ENCODE data around the gene PARP11.

The PARP11 gene

GRCh38 chr12:3802721-3803120 is 70.5 kb downstream of the PARP11 start:
- in situ Hi-C loops (cut with HindIII; ENCODE audit: low sequenced_read_pairs): loop anchor here (25.0 kb wide), 1 partner anchor 440 kb away; no protein-coding TSS in a partner anchor
- no peak overlapping the region for H3K4me3 ChIP-seq (ENCODE audit: low read depth, low read length)
- TF ChIP-seq, protein P1, sequence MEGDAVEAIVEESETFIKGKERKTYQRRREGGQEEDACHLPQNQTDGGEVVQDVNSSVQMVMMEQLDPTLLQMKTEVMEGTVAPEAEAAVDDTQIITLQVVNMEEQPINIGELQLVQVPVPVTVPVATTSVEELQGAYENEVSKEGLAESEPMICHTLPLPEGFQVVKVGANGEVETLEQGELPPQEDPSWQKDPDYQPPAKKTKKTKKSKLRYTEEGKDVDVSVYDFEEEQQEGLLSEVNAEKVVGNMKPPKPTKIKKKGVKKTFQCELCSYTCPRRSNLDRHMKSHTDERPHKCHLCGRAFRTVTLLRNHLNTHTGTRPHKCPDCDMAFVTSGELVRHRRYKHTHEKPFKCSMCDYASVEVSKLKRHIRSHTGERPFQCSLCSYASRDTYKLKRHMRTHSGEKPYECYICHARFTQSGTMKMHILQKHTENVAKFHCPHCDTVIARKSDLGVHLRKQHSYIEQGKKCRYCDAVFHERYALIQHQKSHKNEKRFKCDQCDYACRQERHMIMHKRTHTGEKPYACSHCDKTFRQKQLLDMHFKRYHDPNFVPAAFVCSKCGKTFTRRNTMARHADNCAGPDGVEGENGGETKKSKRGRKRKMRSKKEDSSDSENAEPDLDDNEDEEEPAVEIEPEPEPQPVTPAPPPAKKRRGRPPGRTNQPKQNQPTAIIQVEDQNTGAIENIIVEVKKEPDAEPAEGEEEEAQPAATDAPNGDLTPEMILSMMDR (IDR thresholded peaks at IDR 0.05; ENCODE audit: low read depth, low read length): no peak
- no peak for DNase-seq (ENCODE audit: low read depth, low spot score)

GRCh38 chr12:3797531-3798048 is 75.6 kb downstream of the PARP11 start:
- in situ Hi-C loops (cut with HindIII; ENCODE audit: low sequenced_read_pairs): no loop called here
- no peak overlapping the region for H3K4me3 ChIP-seq (ENCODE audit: low read depth, low read length)
- TF ChIP-seq, protein P1 (IDR thresholded peaks at IDR 0.05; ENCODE audit: low read depth, low read length): no peak
- DNase-seq (ENCODE audit: low read depth, low spot score): no peak

GRCh38 chr12:3795492-3796133 is 77.6 kb downstream of the PARP11 start:
- no peak overlapping the region for H3K4me3 ChIP-seq (ENCODE audit: low read depth, low read length)
- no peak for DNase-seq (ENCODE audit: low read depth, low spot score)
- in situ Hi-C loops (cut with HindIII; ENCODE audit: low sequenced_read_pairs): no loop called here
- TF ChIP-seq, protein P1 (IDR thresholded peaks at IDR 0.05; ENCODE audit: low read depth, low read length): no peak

DNA sequence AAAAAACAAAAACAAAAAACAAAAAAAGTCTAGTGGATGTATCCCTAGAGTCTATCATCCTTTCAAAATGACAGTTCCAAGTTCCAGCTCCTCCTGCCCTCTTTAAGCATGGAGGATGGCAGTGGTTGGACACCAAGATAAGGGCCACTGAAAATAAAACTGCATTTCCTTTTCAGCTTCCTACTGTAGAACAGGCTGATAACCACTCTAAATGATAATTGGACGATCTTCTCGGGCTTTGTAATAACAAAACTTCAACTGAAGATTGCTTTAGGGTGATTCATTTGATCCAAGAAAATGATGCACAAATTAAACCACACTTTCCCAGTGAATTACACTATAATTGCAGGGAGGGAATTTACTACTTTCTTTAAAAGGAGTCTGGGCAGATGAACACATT is 78.1 kb downstream of the PARP11 start:
- TF ChIP-seq, protein P1 (IDR thresholded peaks at IDR 0.05; ENCODE audit: low read depth, low read length): no peak
- DNase-seq (ENCODE audit: low read depth, low spot score): no peak
- no peak overlapping the region for H3K4me3 ChIP-seq (ENCODE audit: low read depth, low read length)
- in situ Hi-C loops (cut with HindIII; ENCODE audit: low sequenced_read_pairs): no loop called here

DNA sequence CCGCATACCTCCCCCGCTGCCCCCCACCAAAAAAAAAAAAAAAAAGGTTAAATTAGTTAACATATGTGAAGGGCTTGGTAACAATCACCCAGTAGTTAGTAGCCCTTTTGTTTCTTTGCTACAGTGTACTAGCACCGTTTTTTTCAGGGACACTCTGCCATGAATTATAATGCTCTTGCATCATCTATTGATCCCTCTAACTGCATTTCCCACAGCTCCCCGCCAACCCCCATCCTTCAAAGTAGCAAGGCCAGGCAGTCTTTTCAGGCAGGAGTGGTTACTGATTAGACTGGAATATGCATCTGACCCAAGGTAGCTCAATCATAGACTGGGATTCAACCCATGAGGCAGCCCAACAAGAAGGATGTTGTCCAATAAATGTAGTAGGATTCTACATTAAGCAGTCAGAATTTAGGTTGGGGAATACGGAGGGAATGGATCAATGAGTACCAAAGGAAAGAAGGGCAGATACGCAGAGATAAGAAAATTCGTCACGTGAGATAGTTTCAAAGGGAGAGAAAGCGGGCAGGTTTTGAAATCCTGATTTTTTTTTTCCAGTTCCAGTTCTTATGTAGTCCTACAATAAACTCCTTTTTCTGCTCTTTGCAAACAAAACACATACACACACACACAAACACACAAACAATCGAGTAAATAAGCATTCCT is 80.4 kb downstream of the PARP11 start:
- DNase-seq (ENCODE audit: low read depth, low spot score): no peak
- no peak overlapping the region for H3K4me3 ChIP-seq (ENCODE audit: low read depth, low read length)
- in situ Hi-C loops (cut with HindIII; ENCODE audit: low sequenced_read_pairs): no loop called here
- TF ChIP-seq, protein P1 (IDR thresholded peaks at IDR 0.05; ENCODE audit: low read depth, low read length): no peak

DNA sequence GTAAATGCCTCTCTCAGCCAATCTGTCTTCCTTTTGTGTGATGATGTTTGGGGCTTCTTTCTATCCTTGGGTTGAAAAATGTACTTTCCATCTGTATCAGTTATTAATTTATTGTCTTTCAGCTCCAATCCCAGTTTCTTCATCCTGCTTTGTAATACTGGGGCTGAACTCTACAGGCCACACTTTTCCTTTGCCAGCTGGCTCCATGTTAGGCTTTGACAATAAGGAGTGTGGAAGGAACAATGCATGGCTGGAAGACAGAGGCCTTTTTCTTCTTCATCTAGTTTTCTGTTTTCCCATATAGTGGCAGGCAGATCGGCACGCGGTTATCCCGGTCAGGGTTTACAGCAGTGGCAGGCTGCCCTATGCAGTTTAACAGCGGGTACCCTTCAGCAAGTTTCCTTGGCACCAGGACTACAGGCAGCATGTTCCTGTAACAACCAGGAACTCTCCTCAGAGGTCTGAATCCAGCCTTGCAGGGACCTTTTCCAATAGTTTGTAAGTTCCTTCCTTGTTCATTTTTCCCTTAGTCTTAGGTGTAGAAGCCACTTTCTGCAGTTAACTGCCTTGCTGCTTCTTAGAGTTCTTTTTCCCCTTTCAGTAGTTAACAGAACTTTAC is 81.8 kb downstream of the PARP11 start:
- in situ Hi-C loops (cut with HindIII; ENCODE audit: low sequenced_read_pairs): no loop called here

More for the DNA sequence above, 81.8 kb downstream of the PARP11 start:
- H3K4me3 ChIP-seq (ENCODE audit: low read depth, low read length): no peak overlapping the region
- TF ChIP-seq, protein P1 (IDR thresholded peaks at IDR 0.05; ENCODE audit: low read depth, low read length): no peak
- DNase-seq (ENCODE audit: low read depth, low spot score): no peak

Data from astrocyte of the spinal cord (primary cell).